Prostate gland (tissue), 2 donors: ENCODE measurements around the gene TIAM2. TPM values are rescaled to one million over a fixed set of nuclear protein-coding genes. Genes with fewer than 3 reads are reported as not detected.
A peak's percentile ranks its signal among the peaks of the same experiment; 100 is the strongest.

Experiments used
- DNase-seq: peaks from one replicate; pipeline ENCODE4 v3.0.0-alpha.2; 2019; ENCODE audit warnings: low spot score
- H3K27ac ChIP-seq, 2 donors: fragments of 200-600 bp; sonication (generic); 2 replicates each; pipeline ENCODE4 v1.5.1; 2017 to 2019
- H3K27me3 ChIP-seq: fragments of 200-600 bp; sonication (generic); replicated peaks from 2 replicates; pipeline ENCODE4 v1.5.1; 2019; ENCODE audit not compliant: insufficient read depth
- H3K36me3 ChIP-seq, 2 donors: fragments of 200-600 bp; sonication (generic); 1 replicate in 1 of 2; 2 replicates in 1 of 2; pipeline versions ENCODE4 v1.5.1 to v1.8.1; 2017 to 2019
- H3K4me1 ChIP-seq: fragments of 200-600 bp; sonication (generic); replicated peaks from 2 replicates; pipeline ENCODE4 v1.5.1; 2019
- H3K4me3 ChIP-seq, 2 donors: fragments of 200-600 bp; sonication (generic); 2 replicates each; pipeline ENCODE4 v1.5.1; 2017 to 2019
- H3K9me3 ChIP-seq: fragments of 200-600 bp; sonication (generic); 2 replicates; pipeline ENCODE4 v1.5.1; 2017
- POLR2A ChIP-seq: fragments of 450-650 bp; IDR thresholded peaks from one replicate; pipeline ENCODE4 v1.6.1; 2016; ENCODE audit warnings: antibody characterized with exemption, mild to moderate bottlenecking
- POLR2AphosphoS5 ChIP-seq: sonication (generic); formaldehyde crosslinking; IDR thresholded peaks from one replicate; pipeline ENCODE4 v1.6.1; 2017; ENCODE audit warnings: antibody characterized with exemption
- WGBS: methylation state at CpG from one replicate; pipeline ENCODE4 v1.1.5; 2018; 5-methylcytosine and 5-hydroxymethylcytosine counted together
- intact Hi-C: fragments of 100-400 bp; cut with DNase I; formaldehyde crosslinking; loops from one replicate; pipeline ENCODE4 v1.14.2; 2022
- total RNA-seq, 2 donors: library from RNA; depleted of rRNA; stranded (reverse); fragments of >200 nt; gene quantifications; one replicate each; pipeline ENCODE4 v1.1.0, GENCODE V29; 2016
- TF ChIP-seq, protein P1 (sequence below), 4 experiments: fragments of 200-600 bp in 2 of 4; fragments of 450-650 bp in 2 of 4; sonication (generic) in 2 of 4; IDR thresholded peaks; 1 replicate in 3 of 4; 2 replicates in 1 of 4; pipeline ENCODE4 v1.5.1; 2016 to 2019; ENCODE audit warnings: antibody characterized with exemption in 4 of 4, mild to moderate bottlenecking in 2 of 4, moderate library complexity in 2 of 4

The TIAM2 gene
- total RNA-seq, 2 donors from 2014 or later: 13.1 to 21.6 TPM

DNA sequence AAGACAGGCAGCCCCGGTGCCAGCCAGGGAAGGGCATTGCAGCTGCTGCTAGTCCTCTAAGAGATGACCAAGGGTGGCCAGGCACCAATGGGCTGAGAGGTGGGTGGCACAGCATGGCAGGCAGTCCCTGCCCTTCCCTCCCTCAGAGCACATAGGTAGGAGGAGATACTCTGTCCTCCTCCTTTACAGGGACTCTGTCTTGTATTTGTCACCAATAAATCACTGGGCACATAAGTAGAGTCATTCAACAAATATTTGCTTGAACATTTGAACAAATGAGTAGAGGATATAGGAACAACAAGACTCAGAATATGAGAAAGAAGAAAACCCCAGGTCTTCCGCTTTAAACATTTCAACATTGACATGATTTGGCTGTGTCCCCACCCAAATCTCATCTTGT is 199.3 kb downstream of the TIAM2 start:
- WGBS: 89% methylated on average over 2 of the region's 2 CpGs
- no peak for DNase-seq

DNA sequence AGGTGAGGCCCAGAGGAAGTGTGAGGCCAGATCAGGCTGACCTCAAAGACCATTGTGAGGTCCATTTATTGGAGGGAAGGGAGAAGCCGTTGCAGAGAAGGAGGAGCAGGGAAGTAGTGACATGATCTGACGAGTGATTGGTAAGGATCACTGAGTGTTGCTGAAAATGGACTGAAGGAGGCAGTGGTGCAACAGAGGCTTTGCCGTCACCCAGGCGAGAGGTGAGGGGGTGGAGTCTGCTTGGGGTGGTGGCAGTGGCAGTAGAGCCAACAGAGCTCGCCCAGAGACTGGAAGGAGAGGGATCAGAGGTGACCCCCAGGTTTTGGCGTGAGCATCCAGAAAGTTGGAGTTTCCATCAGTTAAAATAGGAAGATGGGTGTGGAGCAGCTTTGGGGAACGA is 200.8 kb downstream of the TIAM2 start:
- 92% methylated on average over 7 of the region's 7 CpGs for WGBS
- no peak overlapping the region for H3K27ac ChIP-seq
- intact Hi-C loops: no loop called here
- DNase-seq: no peak
- H3K4me3 ChIP-seq: no peak overlapping the region
- TF ChIP-seq POLR2A: no peak
- TF ChIP-seq, protein P1, sequence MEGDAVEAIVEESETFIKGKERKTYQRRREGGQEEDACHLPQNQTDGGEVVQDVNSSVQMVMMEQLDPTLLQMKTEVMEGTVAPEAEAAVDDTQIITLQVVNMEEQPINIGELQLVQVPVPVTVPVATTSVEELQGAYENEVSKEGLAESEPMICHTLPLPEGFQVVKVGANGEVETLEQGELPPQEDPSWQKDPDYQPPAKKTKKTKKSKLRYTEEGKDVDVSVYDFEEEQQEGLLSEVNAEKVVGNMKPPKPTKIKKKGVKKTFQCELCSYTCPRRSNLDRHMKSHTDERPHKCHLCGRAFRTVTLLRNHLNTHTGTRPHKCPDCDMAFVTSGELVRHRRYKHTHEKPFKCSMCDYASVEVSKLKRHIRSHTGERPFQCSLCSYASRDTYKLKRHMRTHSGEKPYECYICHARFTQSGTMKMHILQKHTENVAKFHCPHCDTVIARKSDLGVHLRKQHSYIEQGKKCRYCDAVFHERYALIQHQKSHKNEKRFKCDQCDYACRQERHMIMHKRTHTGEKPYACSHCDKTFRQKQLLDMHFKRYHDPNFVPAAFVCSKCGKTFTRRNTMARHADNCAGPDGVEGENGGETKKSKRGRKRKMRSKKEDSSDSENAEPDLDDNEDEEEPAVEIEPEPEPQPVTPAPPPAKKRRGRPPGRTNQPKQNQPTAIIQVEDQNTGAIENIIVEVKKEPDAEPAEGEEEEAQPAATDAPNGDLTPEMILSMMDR (IDR thresholded peaks at IDR 0.05): no peak
- no peak for TF ChIP-seq POLR2AphosphoS5
- no peaks in the 10 kb centered on the region for H3K27me3 ChIP-seq
- no peaks in the 10 kb centered on the region for H3K36me3 ChIP-seq
- no peaks in the 10 kb centered on the region for H3K4me1 ChIP-seq
- no peaks in the 10 kb centered on the region for H3K9me3 ChIP-seq

More for the DNA sequence above, 199.3 kb downstream of the TIAM2 start:
- no peaks in the 10 kb centered on the region for H3K36me3 ChIP-seq
- no peak overlapping the region for H3K4me3 ChIP-seq
- TF ChIP-seq POLR2AphosphoS5 (peak; percentile 61), POLR2A (no peak)
- TF ChIP-seq, protein P1 (IDR thresholded peaks at IDR 0.05): no peak
- no peaks in the 10 kb centered on the region for H3K27me3 ChIP-seq
- H3K4me1 ChIP-seq: peaks cover 4% of the 10 kb centered on the region
- H3K27ac ChIP-seq: no peak overlapping the region
- intact Hi-C loops: no loop called here
- no peaks in the 10 kb centered on the region for H3K9me3 ChIP-seq

DNA sequence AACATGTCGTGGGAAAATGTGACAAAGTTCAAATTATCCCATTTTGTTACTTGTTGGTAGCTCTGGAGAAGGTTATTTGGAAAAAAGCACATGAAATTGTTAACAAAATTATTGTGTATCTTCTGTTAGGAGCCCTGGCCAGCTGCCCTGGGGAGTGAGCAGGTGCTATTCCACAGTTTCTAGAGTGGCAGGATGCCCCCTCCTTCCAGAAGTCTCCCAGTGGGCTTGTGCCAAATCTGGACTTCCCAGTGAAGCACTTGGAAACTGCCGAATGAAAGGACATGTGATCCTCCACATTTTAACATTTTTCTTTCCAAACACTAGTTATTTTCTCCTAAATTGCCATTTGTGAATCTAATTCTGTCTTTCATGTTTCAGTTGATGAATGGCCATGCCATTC is 201.8 kb downstream of the TIAM2 start:
- Histone ChIP-seq H3K4me3 (no peak overlapping the region), H3K9me3 (no peaks in the 10 kb centered on the region), H3K36me3 (no peaks in the 10 kb centered on the region), H3K27me3 (no peaks in the 10 kb centered on the region), H3K4me1 (no peaks in the 10 kb centered on the region), H3K27ac (no peak overlapping the region)
- DNase-seq: no peak
- TF ChIP-seq POLR2A: no peak
- no peak for TF ChIP-seq POLR2AphosphoS5
- TF ChIP-seq, protein P1 (IDR thresholded peaks at IDR 0.05): no peak
- 64% methylated on average over 2 of the region's 2 CpGs for WGBS
- intact Hi-C loops: no loop called here

DNA sequence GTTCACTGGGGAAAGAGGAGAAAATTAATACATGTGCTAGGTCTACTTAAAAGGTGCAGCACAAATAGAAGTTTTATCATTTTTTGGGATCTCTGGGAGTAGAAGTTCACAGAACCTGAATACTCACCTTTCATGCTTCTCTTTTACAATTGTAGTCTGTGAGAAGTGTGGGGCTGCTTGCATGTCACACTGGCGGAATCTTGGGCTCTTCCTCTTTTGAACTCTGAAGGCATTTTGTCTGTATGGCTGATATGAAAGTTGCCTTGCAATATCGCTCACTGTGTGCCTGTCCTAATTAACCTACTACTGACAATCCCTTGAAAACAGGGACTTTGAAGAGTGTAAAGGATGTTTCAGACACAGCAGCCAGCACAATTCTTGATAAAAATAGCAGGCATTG is 202.8 kb downstream of the TIAM2 start:
- no peaks in the 10 kb centered on the region for H3K36me3 ChIP-seq
- intact Hi-C loops: no loop called here
- DNase-seq: no peak
- no peaks in the 10 kb centered on the region for H3K27me3 ChIP-seq
- H3K9me3 ChIP-seq: no peaks in the 10 kb centered on the region
- WGBS: 85% methylated on average over 2 of the region's 2 CpGs
- TF ChIP-seq POLR2A: no peak
- no peak for TF ChIP-seq POLR2AphosphoS5
- H3K27ac ChIP-seq: no peak overlapping the region
- H3K4me1 ChIP-seq: no peaks in the 10 kb centered on the region
- no peak overlapping the region for H3K4me3 ChIP-seq

DNA sequence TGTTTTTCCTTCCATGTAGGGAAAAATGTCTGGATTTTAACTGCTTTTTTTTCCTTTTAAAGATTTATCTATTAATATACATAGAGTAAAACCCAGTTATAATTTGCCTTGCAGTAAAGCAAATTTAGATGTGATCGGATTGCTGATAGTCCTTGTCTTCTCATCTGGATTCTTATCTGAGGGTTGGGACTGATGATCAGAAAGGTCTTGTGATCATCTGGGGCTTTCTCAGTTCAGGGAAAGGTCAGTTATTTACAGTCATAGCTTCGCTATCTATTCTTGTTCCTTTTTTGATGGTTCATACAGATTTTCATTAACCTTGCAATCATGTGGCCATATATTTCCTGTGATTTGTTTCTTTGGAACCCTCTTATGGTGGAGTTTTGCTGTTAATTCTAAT is 204.9 kb downstream of the TIAM2 start:
- Histone ChIP-seq H3K36me3 (no peaks in the 10 kb centered on the region), H3K4me1 (no peaks in the 10 kb centered on the region), H3K9me3 (no peaks in the 10 kb centered on the region), H3K27me3 (no peaks in the 10 kb centered on the region), H3K4me3 (no peak overlapping the region), H3K27ac (no peak overlapping the region)
- WGBS: 86% methylated on average over 2 of the region's 2 CpGs
- intact Hi-C loops: no loop called here
- TF ChIP-seq, protein P1 (IDR thresholded peaks at IDR 0.05): no peak
- TF ChIP-seq POLR2A (no peak), POLR2AphosphoS5 (no peak)
- DNase-seq: no peak
